PC-3 (cell line): ENCODE data around the gene ZNF850. TPM values are rescaled to one million over a fixed set of nuclear protein-coding genes. Genes with fewer than 3 reads are reported as not detected.

Experiments used
- ATAC-seq: fragments of 200-7000 bp; cut with Tn5 transposase; 2 replicates; pipeline ENCODE4 v1.9.1; 2020; ENCODE audit warnings: mild to moderate bottlenecking, moderate library complexity
- BruUV-seq: library from RNA; stranded (reverse); fragments of 400-500 nt; replicated peaks from 2 replicates; lab custom pipeline; 2021; lab: Mats Ljungman, UMichigan
- CTCF ChIA-PET: fragments of 300-600 bp; sonication (Branson Sonifier 250); formaldehyde crosslinking; loops from one replicate; lab custom pipeline; 2022; ENCODE audit warnings: antibody characterized with exemption; lab: Charles Lee
- POLR2A ChIA-PET: fragments of 300-600 bp; sonication (Branson Sonifier 250); formaldehyde crosslinking; loops from one replicate; lab custom pipeline; 2022; ENCODE audit warnings: antibody characterized with exemption; ENCODE audit not compliant: unreplicated experiment; lab: Charles Lee
- DNase-seq: peaks from one replicate; pipeline ENCODE4 v3.0.0-alpha.2; 2015
- H2AFZ ChIP-seq: fragments of 300-600 bp; sonication (generic); 2 replicates; pipeline ENCODE4 v1.6.0; 2016; ENCODE audit warnings: antibody characterized with exemption, low read length
- H3F3A ChIP-seq: fragments of 300-600 bp; sonication (generic); one replicate; pipeline ENCODE4 v1.6.0; 2017; ENCODE audit warnings: antibody characterized with exemption, low read length, control low read depth, mild to moderate bottlenecking; ENCODE audit not compliant: unreplicated experiment
- H3K27ac ChIP-seq: fragments of 300-600 bp; sonication (generic); 2 replicates; pipeline ENCODE4 v1.5.1; 2016; ENCODE audit warnings: mild to moderate bottlenecking, low read length
- H3K27me3 ChIP-seq: fragments of 300-600 bp; sonication (generic); 2 replicates; pipeline ENCODE4 v1.6.1; 2016; ENCODE audit warnings: low read length, mixed read lengths
- H3K36me3 ChIP-seq: fragments of 300-600 bp; sonication (generic); 2 replicates; pipeline ENCODE4 v1.6.1; 2016; ENCODE audit warnings: low read depth, mixed run types, low read length, mixed read lengths
- H3K4me1 ChIP-seq: fragments of 300-600 bp; sonication (generic); 2 replicates; pipeline ENCODE4 v1.5.1; 2016; ENCODE audit warnings: low read length; ENCODE audit not compliant: insufficient read depth
- H3K4me2 ChIP-seq: fragments of 300-600 bp; sonication (generic); 2 replicates; pipeline ENCODE4 v1.6.0; 2016; ENCODE audit warnings: low read length
- H3K4me3 ChIP-seq: fragments of 300-600 bp; sonication (generic); 2 replicates; pipeline ENCODE4 v1.5.1; 2016; ENCODE audit warnings: mild to moderate bottlenecking, low read length, mixed read lengths
- H3K79me2 ChIP-seq: fragments of 300-600 bp; sonication (generic); 2 replicates; pipeline ENCODE4 v1.6.1; 2017; ENCODE audit warnings: low read length, mixed read lengths
- H3K9ac ChIP-seq: fragments of 300-600 bp; sonication (generic); 2 replicates; pipeline ENCODE4 v1.6.0; 2016; ENCODE audit warnings: mild to moderate bottlenecking, low read length
- H3K9me2 ChIP-seq: fragments of 300-600 bp; sonication (generic); replicated peaks from 2 replicates; pipeline ENCODE4 v1.6.1; 2016; ENCODE audit warnings: mixed run types, low read length, mixed read lengths
- H3K9me3 ChIP-seq: fragments of 300-600 bp; sonication (generic); 2 replicates; pipeline ENCODE4 v1.6.1; 2016; ENCODE audit warnings: low read length, mixed read lengths
- H4K20me1 ChIP-seq: fragments of 300-600 bp; sonication (generic); 2 replicates; pipeline ENCODE4 v1.6.1; 2016; ENCODE audit warnings: low read length, mixed read lengths
- CTCF ChIP-seq: fragments of 300-600 bp; sonication (generic); conservative IDR thresholded peaks from 2 replicates; pipeline ENCODE4 v1.5.1; 2017; ENCODE audit warnings: antibody characterized with exemption, low read depth, mild to moderate bottlenecking, low read length
- EZH2 ChIP-seq: fragments of 300-600 bp; sonication (generic); IDR thresholded peaks from one replicate; pipeline ENCODE4 v1.6.1; 2017; ENCODE audit warnings: antibody characterized with exemption, mild to moderate bottlenecking, low read length; ENCODE audit not compliant: unreplicated experiment
- EZH2phosphoT487 ChIP-seq: fragments of 300-600 bp; sonication (generic); IDR thresholded peaks from 2 replicates; pipeline ENCODE4 v1.6.1; 2018; ENCODE audit warnings: mild to moderate bottlenecking, antibody characterized with exemption, low read length, borderline replicate concordance
- intact Hi-C: fragments of 100-400 bp; cut with micrococcal nuclease; formaldehyde crosslinking; loops from 2 replicates; pipeline ENCODE4 v1.9.0; 2023
- total RNA-seq: library from RNA; depleted of rRNA; stranded (reverse); fragments of >200 nt; gene quantifications from 2 replicates; pipeline ENCODE4 v1.2.3, GENCODE V29; 2014

Gene ZNF850
- total RNA-seq, 1 experiment from 2014 or later, result 1.2 TPM

GRCh38 chr19:36719687-36720556 lies 52.7 kb downstream of the ZNF850 start:
- Histone ChIP-seq H3K27me3 (no peaks in the 10 kb centered on the region), H3K79me2 (no peaks in the 10 kb centered on the region), H3K9me2 (no peaks in the 10 kb centered on the region), H3K36me3 (peaks cover 70% of the 10 kb centered on the region), H3K9ac (no peak overlapping the region), H3K4me3 (no peak overlapping the region; the same call in 1 of the 2 replicates), H2AFZ (no peak overlapping the region), H3K4me2 (no peak overlapping the region), H4K20me1 (no peaks in the 10 kb centered on the region), H3K27ac (no peak overlapping the region), H3F3A (no peaks in the 10 kb centered on the region), H3K4me1 (no peaks in the 10 kb centered on the region), H3K9me3 (peaks cover 49% of the 10 kb centered on the region)
- BruUV-seq, result no TSS peak
- ChIA-PET CTCF (no interaction called here), POLR2A (no interaction called here)
- DNase-seq (no peak), ATAC-seq (no peak)
- TF ChIP-seq EZH2 (no peak), EZH2phosphoT487 (no peak), CTCF (no peak)
- intact Hi-C loops, result no loop called here

- Histone ChIP-seq H3K4me1 (no peaks in the 10 kb centered on the region), H3F3A (no peaks in the 10 kb centered on the region), H3K9me2 (no peaks in the 10 kb centered on the region), H3K79me2 (no peaks in the 10 kb centered on the region; the same call in 1 of the 2 replicates), H3K27ac (no peak overlapping the region), H3K9ac (no peak overlapping the region), H2AFZ (no peak overlapping the region), H3K4me2 (no peak overlapping the region), H4K20me1 (no peaks in the 10 kb centered on the region), H3K27me3 (no peaks in the 10 kb centered on the region), H3K4me3 (no peak overlapping the region), H3K36me3 (peaks cover 90% of the 10 kb centered on the region), H3K9me3 (peaks cover 47% of the 10 kb centered on the region)
- ChIA-PET POLR2A (no interaction called here), CTCF (no interaction called here)
- intact Hi-C loops, result no loop called here
- ATAC-seq (no peak), DNase-seq (no peak)
- TF ChIP-seq CTCF, result no peak
- no TSS peak for BruUV-seq
Measured at GRCh38 chr19:36709423-36709822, 63.2 kb downstream of the ZNF850 start.

GRCh38 chr19:36707134-36707533 lies 65.5 kb downstream of the ZNF850 start:
- H3F3A ChIP-seq, result no peaks in the 10 kb centered on the region
- H2AFZ ChIP-seq, result no peak overlapping the region
- ATAC-seq, result no peak
- H3K9me2 ChIP-seq, result no peaks in the 10 kb centered on the region
- POLR2A ChIA-PET, result no interaction called here
- intact Hi-C loops, result no loop called here
- H3K27ac ChIP-seq, result no peak overlapping the region
- no peak overlapping the region for H3K4me3 ChIP-seq
- BruUV-seq, result no TSS peak
- no peak overlapping the region for H3K9ac ChIP-seq
- DNase-seq, result no peak
- no peaks in the 10 kb centered on the region for H3K4me1 ChIP-seq
- no peaks in the 10 kb centered on the region for H3K27me3 ChIP-seq
- TF ChIP-seq EZH2phosphoT487 (no peak), EZH2 (no peak), CTCF (no peak)
- H4K20me1 ChIP-seq, result no peaks in the 10 kb centered on the region
- no peak overlapping the region for H3K4me2 ChIP-seq
- H3K9me3 ChIP-seq, result peaks cover 38% of the 10 kb centered on the region
- H3K79me2 ChIP-seq, result no peaks in the 10 kb centered on the region; the same call in 1 of the 2 replicates
- CTCF ChIA-PET, result no interaction called here
- H3K36me3 ChIP-seq, result peaks cover 69% of the 10 kb centered on the region
